CD4-positive, alpha-beta T cell treated with Interleukin-21 for 1 hour (primary cell): ENCODE measurements around the gene MAPK6.
A peak's percentile ranks its signal among the peaks of the same experiment; 100 is the strongest.
"Not testable (repeated sequence)": the region's sequence is repeated elsewhere in the genome, so short reads cannot be mapped to it uniquely, and the experiment has no call there.

Experiments
- DNase-seq: peaks from one replicate; pipeline ENCODE4 v3.0.0-alpha.2; 2020

MAPK6 gene

DNA sequence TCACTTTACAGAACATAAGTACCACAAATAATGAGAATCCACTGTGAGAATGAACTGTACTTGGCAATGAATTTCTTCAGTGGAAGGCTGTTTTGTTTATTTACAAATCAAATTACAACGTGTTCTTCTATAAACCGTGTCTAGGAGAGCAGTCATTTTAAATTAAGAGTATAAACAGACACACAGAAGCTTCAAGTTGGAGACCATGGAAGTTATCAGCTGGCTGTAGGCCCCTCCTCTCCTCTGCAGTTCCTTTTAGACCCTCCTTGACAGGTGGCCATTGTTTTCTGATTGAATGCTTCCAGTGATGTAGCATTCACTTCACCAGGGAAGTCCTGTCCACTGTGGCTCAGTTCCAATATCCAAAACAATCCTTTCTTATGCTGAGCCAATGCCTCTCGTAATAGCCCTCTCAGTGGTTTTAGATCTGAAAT lies 7.3 kb upstream of the MAPK6 start:
- DNase-seq: no peak

DNA sequence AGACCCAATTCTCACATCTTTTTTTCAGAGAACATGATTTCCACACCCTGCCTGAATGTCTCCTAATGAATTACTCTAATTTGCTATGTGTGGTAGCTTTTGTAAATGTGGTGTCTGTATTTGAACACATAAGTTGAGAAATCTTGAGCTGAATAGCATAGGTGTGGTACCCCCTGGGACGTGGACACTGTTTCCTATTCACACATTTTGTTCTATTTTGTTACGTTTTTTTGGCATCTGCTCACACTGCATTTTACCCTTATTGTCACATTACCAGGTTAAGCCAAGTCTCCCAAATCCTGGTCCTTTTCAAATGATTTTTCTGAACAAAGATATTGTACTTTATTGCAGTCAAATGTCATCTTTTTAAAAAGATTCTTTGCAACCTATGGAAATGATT lies 6.8 kb upstream of the MAPK6 start:
- DNase-seq: no peak

DNA sequence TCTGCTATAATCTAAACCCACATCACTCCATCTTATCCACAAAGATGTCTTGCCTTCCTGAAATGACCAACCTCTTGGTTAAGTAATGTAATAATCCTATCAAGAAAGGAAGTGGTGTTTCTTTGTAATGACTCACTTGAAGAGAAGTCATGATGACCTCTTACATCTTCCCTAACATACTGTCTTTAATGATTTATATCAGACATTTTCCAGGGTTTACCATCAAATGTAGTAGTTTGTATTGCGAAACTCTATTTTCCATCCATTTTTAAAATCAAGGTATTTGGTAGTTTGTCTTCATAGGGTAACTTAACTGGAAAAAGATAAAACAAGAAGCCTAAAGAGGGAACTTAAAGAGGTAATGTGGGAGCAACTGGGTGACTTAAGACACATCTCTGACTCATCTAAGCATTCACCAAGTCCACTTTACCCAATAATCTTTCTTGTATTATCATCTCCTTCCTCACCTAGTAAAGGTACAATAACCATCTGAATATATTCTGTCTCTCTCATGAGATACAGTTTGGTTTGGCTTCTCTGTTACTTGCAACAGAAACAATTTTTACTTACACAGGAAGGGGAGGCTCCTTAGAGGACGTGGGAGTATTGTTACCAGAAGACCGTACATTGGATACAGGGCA lies 5.7 kb upstream of the MAPK6 start:
- DNase-seq: no peak

DNA sequence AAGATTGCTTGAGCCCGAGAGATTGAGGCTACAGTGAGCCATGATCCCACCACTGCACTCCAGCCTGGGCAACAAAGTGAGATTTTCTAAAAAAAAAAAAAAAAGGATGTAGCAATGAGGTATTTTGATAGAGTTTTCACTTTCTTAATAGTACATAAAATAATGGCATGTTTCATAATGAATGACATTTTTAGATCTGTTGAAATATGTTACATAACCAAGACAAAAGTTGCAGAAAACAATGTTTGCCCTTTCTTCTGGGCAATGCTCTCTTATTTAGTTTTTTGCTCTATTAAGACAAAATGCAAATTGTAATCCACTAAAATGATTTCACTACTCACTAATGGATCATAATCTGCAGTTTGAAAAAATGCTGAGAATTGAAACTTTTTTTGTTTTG lies 4.4 kb upstream of the MAPK6 start:
- no peak for DNase-seq

DNA sequence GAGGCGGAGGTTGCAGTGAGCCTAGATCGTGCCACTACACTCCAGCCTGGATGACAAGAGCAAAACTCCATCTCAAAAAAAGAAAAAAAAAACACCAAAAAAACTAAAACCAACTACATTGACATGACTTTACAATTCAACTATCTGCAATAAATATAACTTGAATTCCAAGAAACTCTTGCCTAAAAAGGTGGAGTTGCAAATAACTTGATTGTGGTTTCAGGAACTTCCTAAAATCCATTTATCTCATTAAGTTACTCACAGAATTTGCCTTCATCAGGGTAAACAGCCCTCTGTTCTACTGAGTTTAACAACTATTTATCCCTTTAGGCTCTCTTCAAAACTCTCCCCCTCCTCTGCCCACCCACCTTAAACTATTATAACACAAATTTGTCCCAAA lies 2.7 kb upstream of the MAPK6 start:
- DNase-seq: no peak

DNA sequence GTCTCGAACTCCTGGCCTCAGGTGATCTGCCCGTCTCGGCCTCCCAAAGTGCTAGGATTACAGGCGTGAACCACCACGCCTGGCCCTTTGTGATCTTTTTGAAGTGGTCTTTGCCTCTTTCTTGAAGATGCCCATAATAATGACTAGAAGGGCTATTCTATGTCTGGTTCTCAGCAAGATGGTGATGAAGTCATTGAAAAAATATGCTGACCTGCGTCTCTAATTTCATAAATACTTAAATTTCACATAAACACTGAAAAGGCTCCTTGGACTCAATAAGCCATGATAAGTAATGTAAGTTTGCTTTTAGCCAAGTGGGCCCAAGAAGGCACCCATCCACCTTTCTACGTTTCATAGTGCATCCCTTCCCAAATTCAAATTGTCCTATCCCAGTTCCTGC lies 775 bp upstream of the MAPK6 start:
- no peak for DNase-seq

DNA sequence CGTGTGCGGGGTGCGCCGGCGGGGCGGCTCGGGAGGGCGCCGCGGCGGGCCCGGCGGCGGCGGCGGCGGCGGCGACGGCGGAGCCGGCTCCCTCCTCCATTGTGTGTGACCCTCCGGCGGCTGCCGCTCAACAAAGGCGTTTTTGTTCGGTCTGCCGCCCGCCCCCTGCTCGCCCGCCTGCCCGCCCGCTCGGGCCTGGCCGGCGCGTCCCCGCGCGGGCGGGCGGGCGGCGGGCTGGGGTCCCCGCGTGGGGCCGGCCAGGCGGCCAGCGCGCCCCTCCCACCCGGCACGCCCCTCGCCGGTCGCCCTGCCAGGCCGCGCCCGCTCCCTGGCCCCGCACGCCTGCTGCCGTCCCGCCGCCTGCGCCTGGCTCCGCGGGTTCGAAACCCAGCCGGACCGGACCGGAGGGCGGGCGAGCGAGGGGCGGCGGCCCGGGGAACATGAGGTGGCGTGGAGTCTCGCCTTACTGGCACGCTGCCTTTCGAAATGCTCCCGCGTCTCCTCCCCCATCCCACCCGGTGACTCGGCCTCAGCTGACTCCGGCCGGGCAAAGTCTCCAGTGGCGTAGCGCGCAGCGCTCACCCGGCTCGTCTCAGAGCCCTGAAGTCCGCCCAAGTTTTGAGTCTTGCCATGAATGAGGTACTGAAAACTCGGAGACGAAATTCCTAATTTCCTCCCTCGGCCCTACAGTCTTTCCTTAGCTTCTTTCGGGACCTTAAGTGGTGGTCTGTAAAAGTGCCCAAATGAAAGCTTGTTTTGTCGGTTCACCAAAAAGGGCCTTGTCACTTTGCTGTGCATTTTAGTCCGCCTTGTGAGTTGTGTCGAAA lies 588 bp downstream of the MAPK6 start:
- peak; percentile 70 for DNase-seq

DNA sequence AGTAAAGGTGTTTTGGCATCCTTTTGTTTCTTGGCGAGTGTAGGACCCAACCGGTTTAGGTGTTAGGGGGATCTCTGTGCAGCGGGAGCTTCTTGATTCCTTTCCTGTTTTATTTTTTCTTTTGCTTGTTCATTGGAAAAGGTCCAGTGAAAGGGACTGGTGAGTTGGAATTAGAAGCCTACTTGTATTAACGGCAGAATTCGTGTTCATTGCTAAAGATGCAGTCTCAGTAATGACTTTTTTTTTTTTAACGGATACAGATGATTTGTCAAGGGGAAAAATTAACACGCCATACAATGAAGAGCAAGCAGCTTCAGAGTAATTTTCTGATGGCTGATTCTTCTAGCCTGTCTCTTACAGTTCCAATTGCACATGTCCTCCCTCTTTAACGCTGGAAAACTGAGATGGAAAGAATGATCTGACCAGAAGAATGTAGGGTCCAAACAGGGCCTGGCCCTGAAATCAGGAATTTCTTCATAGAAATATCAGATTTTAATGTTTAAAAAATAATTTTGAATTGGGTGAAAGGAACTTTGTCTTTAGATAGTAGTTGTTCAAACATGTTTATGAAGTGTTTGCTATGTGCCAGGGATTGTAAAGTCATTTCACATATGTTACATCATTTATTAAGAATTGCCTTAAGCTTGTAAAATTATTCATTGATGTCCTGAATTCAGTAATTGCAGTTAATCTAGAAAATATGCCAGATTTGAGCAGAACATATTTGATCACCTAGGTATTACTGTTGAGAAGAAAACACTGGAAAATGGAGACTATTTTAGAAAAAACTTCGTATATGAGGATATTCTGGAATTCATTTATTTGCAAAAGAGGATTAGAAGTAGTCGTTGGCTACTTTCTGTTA lies 1.4 kb downstream of the MAPK6 start:
- peak; percentile 36 for DNase-seq

DNA sequence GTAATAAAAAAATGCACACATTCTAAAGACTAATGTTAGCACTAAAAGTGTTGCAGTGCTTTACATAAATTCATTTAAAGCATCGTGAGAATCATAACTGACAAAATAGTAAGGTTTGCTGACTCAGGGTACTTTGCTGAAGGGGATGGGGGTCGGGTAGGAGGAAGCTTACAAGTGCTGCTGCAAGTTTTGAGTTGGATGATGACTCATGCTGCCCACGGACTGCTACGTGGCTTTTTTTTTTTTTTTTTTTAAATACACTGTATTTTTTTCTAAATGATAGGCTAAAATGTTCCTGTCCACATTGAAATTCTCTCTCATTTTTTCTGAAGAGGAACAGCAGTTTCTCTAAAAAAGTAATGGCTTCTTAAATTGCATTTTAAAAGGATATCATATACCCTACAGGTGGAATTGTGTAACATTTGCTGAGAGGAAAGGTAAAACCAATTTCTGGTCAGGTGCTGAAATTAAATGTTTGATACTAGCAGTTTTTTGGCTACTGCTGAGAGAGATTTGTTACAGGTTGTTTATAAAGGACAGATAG lies 2.2 kb downstream of the MAPK6 start:
- peak; percentile 74 for DNase-seq

DNA sequence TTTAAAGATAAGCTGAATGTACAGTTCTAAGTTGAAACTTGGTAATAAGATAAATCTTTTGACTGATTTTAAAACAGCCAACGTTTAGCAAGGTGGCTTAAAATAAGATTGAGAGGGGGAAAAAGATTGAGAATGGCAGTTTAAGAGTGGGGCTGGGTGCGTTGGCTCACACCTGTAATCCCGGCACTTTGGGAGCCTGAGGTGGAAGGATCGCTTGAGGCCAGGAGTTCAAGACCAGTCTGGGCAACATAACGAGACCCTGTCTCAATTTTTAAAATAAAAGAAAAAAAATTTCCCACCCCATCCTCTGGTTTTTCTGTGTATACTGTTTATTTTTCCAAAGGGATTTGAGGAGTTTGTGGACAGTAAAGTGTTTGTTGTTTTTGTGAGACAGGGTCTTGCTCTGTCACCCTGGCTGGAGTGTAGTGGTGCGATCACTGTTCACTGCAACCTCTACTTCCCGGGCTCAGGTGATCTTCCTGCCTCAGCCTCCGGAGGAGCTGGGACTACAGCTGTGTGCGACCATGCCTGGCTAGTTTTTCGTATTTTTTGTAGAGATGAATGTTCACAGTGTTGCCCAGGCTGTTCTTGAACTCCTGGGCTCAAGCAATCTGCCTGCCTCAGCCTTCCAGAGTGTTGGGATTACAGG lies 3.0 kb downstream of the MAPK6 start:
- DNase-seq: no peak

DNA sequence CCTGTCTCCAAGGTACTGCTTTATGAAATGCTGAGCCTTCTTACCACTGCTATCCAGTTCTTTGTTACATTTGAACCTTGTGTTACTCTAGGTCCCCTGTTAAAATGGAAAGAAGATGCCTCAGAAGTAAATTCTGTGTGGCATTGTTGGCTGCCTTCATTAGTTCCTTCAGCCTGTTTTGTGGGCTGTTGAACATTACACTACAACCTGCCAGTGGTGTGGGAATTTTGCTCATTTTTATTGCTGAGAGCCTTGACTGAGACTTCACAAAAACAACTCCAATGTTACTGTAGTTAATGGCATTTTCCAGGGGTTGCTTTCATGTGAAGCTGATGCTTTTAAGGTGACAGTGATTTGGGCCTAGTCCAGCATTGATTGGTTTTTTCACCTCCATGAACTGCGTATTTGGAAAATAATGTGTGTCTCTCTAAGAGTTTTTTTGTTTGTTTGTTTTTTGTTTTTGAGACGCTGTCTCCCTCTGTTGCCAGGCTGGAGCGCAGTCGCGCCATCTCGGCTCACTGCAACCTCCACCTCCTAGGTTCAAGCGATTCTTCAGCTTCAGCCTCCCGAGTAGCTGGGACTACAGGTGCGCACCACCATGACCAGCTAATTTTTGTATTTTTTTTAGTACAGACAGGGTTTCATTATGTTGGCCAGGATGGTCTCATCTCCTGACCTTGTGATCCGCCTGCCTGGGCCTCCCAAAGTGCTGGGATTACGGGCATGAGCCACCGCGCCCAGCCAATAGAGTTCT lies 4.3 kb downstream of the MAPK6 start:
- DNase-seq: no peak

DNA sequence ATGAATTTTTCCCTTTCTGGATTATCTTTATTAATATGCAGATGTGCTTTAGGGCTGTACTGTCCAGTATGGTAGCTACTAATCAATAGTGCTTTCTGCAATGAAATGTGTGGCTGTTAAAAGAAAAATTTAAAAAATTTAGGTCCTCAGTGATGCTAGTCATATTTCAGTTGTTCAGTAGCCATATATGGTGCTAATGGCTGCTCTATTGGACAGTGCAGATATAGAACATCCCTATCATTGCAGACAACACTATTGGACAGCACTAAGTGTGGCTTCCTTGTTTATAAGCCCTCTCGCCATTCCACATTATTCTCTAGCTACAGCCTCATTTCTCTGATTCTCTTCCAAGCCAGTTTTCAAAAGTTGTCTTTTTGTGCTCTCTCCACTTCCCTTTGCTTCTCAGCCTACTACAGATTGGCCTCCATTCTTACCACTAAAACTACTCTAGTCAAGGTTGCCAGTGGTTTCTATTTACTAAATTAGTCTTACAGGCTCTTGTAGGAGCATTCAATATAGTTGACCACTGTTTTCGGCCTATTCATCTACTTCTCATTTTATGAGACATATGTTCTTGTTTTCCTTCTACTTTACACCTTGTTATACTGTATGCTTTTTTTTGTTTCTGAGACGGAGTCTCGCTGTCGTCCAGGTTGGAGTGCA lies 9.5 kb downstream of the MAPK6 start:
- no peak for DNase-seq

DNA sequence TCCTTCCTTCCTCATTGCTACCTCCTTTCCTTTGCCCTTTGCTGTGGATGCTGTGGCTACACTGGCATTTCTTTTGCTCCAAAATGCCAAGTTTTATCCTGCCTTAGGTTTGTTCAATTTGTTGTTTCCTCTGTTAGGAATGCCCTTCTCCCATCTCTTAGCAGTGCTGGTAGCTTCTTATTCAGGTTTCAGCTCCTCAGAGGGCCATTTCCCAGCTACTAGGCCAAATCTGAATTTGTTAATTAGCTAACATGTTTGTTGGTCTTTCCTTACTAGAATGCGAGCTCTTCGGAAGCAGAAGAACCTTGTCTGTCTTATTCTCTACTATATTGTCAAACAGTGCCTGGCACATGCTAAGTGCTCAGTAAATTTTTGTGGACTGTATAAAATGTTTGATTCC lies 11.0 kb downstream of the MAPK6 start:
- no peak for DNase-seq

DNA sequence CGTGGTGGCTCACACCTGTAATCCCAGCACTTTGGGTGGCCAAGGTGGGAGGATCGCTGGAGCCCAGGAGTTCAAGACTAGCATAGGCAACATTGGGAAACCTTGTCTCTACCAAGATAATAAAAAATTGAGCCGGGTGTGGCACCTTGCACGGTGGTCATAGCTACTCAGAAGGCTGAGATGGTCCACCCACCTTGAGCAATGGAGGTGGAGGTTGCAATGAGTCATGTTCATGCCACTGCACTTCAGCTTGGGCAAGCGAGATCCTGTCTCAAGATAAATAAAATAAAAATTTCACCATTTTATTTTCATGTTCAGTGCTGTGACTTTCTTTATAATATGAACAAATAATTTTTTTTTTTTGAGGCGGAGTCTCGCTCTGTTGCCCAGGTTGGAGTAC lies 12.5 kb downstream of the MAPK6 start:
- no peak for DNase-seq

DNA sequence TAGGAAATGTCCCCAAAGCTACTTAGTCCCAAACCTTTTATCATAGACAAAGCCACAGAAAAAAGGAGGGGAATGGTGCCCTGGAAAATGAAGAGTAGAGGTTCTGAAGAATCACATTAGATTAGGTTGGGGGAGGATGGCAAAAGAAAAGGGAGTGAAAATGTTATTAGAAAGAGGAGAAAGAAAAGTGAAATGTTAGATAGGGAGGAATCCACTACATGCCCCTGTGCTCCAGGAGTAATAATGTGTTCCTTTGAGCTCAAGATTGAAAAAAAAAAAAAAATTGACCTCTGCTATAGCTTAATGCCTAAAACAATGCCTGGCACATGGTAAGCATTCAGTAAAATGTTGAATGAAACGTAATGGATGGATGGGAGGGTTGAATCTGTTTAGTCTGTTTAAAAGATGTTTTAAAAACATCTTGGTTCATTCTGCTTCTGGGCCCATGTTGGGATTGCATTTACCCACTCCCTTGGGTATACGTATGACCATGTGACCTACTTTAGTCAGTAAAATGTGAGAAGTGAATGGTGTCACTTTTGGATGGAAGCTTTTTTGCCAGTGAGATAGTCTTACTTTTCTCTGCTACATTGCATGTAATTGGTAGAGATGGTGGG lies 19.0 kb downstream of the MAPK6 start:
- no peak for DNase-seq

DNA sequence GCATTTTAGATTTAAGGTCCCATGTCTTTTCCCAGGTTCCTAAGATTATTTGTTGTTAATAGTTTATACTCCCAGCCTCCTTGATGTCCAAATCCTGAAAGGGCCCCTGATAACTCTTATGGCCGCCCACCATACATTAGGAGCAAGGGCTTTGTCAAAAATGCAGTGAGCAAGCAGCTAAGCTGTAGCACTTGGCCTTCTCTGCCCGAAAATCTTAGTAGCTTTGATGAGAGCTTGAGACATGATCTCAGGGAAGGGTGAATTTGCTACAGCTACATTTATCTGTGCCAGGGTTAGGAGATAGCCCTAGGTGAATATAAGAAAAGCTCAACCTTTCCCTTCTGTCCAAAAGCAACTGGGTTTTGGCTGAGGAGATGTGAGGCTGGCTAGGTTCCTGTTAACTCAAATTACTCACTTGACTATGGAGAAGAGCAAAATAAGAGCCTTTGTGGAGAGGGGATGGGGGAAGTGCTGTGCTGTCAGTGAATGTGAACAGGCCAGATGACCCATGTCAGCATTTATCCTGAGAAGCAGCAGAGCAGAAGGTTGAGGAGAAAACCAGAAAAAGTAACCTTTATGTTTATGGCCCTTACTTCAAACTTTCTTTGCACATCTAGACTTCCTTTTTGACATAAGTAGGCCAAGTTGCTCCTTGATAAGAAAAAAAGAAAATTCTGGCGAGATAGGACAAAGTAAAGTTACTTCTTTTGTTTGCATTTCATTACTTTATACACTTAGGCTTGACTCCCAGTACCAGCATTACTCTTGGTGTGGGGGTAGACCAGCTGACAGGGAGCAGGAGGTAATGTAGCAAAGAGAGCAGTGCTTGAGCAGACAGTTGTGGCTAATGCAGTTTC lies 21.1 kb downstream of the MAPK6 start:
- no peak for DNase-seq

DNA sequence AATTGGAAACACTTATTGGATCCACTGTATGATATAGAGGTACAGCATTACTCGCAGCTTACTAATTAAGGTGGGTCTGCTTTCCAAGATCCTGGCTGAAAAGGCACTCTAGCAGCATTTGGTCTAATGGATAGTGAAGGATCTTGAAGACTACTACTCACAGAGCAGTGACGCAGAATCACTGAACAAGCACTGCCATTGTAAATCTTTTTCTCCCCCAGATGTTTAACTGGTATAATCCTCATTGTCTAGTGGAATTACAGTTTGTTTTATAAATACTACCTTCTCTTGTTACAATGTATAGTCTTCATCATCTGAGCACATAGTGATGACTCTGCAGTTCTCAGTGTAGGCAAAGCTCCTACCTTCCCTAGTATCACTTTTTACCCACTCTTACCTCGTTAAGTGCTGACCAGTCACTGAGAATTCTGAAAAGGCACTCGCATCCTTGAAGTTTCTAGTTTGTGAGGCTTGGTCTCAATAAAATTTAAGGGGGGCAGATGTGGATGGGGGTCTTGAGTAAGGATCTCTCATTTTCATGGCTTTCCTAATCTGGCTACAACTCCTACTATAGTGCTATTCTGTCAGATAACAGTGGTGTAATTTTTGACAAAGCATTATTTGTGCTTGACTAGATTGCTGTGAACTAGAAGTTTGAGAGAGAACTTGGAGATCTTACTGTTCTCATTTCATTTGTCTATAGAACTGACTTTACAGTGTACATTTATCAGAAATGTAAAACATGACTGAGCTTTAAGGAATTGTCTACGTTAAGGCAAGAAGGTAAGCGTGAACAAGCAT lies 23.2 kb downstream of the MAPK6 start:
- DNase-seq: no peak

DNA sequence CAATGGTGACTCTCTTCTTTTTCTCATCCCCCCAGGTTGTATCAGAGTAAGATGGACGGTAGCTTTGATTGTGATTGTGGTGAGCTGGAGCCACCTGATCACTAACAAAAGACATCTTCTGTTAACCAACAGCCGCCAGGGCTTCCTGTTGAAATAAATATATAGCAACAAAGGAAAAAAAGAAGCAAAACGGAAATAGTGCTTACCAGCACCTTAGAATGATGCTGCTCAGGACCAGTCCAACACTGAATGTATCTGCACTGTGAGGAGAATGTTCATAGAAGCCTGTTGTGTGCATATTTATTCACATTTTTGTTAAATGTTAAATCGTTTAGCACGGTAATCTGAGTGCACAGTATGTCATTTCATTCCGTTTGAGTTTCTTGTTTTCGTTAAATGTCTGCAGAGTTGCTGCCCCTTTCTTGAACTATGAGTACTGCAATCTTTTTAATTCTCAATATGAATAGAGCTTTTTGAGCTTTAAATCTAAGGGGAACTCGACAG lies 26.8 kb downstream of the MAPK6 start:
- peak; percentile 72 for DNase-seq

DNA sequence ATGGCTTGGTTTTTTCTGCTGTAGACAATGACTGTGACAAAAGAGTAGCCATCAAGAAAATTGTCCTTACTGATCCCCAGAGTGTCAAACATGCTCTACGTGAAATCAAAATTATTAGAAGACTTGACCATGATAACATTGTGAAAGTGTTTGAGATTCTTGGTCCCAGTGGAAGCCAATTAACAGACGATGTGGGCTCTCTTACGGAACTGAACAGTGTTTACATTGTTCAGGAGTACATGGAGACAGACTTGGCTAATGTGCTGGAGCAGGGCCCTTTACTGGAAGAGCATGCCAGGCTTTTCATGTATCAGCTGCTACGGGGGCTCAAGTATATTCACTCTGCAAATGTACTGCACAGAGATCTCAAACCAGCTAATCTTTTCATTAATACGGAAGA lies 27.5 kb downstream of the MAPK6 start:
- not testable (repeated sequence) for DNase-seq
